ENCODE data around the gene VAMP8. TPM values are rescaled to one million over a fixed set of nuclear protein-coding genes. Genes with fewer than 3 reads are reported as not detected.

Gene VAMP8
- total RNA-seq, 1 experiment from 2014 or later, result 90.8 TPM

DNA sequence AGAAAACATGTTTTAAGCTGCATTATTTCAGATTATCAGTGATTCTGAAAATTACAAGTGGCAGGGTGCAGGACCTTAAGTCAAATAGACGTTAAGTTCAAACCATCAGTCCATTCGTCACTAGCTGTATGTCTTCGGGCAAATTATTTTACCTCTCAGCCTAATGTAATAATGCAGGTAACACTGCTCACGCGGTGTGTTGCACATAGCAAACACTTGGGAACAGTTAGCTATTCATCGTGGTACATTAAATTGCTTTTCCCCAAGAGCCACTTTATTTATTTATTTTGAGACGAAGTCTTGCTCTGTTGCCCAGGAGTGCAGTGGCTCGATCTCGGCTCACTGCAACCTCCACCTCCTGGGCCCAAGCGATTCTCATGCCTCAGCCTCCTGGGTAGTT lies 28.3 kb upstream of the VAMP8 start:
- TF ChIP-seq, protein P1, sequence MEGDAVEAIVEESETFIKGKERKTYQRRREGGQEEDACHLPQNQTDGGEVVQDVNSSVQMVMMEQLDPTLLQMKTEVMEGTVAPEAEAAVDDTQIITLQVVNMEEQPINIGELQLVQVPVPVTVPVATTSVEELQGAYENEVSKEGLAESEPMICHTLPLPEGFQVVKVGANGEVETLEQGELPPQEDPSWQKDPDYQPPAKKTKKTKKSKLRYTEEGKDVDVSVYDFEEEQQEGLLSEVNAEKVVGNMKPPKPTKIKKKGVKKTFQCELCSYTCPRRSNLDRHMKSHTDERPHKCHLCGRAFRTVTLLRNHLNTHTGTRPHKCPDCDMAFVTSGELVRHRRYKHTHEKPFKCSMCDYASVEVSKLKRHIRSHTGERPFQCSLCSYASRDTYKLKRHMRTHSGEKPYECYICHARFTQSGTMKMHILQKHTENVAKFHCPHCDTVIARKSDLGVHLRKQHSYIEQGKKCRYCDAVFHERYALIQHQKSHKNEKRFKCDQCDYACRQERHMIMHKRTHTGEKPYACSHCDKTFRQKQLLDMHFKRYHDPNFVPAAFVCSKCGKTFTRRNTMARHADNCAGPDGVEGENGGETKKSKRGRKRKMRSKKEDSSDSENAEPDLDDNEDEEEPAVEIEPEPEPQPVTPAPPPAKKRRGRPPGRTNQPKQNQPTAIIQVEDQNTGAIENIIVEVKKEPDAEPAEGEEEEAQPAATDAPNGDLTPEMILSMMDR (IDR thresholded peaks at IDR 0.05; ENCODE audit: unreplicated experiment), result no peak
- intact Hi-C loops (cut with micrococcal nuclease; ENCODE audit: unreplicated experiment), result no loop called here
- no peak overlapping the region for H3K27ac Mint-ChIP-seq (ENCODE audit: unreplicated experiment)
- H3K27me3 Mint-ChIP-seq (ENCODE audit: unreplicated experiment), result no peaks in the 10 kb centered on the region
- H3K4me3 Mint-ChIP-seq (ENCODE audit: low read depth, unreplicated experiment), result no peak overlapping the region
- CTCF ChIA-PET, result interaction anchor here (0.6 to 1.0 kb wide), 3 partner anchors 10 to 129 kb away, joined by 3 to 5 read pairs (median 4); partner anchors contain the start of gene MAT2A
- peaks cover 16% of the 10 kb centered on the region for H3K4me1 Mint-ChIP-seq (ENCODE audit: low read depth, unreplicated experiment)
- DNase-seq, result no peak
- peaks cover 78% of the 10 kb centered on the region for H3K36me3 Mint-ChIP-seq (ENCODE audit: insufficient read depth, unreplicated experiment)
- TSS peak; percentile 29 for BruUV-seq (replicated peaks)
- no peaks in the 10 kb centered on the region for H3K9me3 Mint-ChIP-seq (ENCODE audit: low read depth, unreplicated experiment)

DNA sequence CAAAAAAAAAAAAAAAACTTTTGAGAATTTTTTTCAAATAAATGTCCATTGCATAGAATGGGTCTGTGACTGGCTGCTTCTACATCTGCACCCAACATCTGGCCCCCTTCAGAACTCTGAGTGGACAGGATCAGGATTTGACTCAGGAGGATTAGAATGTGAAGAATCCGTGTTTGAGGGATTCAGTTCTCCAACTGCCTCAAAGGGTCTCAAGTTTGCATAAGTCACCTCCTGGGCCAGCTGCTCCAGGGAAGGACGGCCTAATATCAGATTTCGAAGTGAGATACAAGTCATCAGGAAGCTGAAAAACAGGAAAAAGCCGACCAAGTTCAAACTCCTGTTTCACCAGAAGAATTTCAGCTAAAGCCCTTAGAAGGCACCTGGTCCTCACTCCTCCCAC lies 27.6 kb upstream of the VAMP8 start:
- no peak overlapping the region for H3K4me3 Mint-ChIP-seq (ENCODE audit: low read depth, unreplicated experiment)
- no peaks in the 10 kb centered on the region for H3K27me3 Mint-ChIP-seq (ENCODE audit: unreplicated experiment)
- TF ChIP-seq, protein P1 (IDR thresholded peaks at IDR 0.05; ENCODE audit: unreplicated experiment), result no peak
- CTCF ChIA-PET, result interaction anchor here (1.8 kb wide), 1 partner anchor 129 kb away, joined by 9 read pairs; no protein-coding TSS in a partner anchor
- H3K27ac Mint-ChIP-seq (ENCODE audit: unreplicated experiment), result no peak overlapping the region
- no peaks in the 10 kb centered on the region for H3K9me3 Mint-ChIP-seq (ENCODE audit: low read depth, unreplicated experiment)
- peaks cover 10% of the 10 kb centered on the region for H3K4me1 Mint-ChIP-seq (ENCODE audit: low read depth, unreplicated experiment)
- H3K36me3 Mint-ChIP-seq (ENCODE audit: insufficient read depth, unreplicated experiment), result peaks cover 75% of the 10 kb centered on the region
- DNase-seq, result no peak
- no TSS peak for BruUV-seq (replicated peaks)
- intact Hi-C loops (cut with micrococcal nuclease; ENCODE audit: unreplicated experiment), result no loop called here

DNA sequence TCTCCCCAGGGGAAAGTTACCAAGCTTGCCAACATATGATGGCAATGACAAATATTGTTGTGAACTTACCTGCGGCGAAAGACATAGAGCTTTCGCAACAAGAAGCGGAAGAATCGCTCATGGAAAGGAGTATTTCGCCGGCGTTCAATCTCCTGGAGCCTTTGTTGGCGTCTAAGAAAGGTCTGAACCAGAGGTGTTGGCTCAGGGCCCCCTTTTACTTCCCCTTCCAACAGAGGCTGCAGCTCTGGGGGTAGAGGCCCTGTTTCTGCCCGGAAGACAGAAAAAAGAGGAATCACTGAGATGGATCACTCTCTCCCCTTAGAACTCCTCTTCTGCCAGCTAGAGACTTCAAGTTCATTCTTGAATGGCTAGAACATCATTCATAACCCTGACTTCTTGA lies 26.9 kb upstream of the VAMP8 start:
- TF ChIP-seq, protein P1 (IDR thresholded peaks at IDR 0.05; ENCODE audit: unreplicated experiment), result no peak
- Mint-ChIP-seq H3K4me1 (ENCODE audit: low read depth, unreplicated experiment) (peaks cover 10% of the 10 kb centered on the region), H3K27me3 (ENCODE audit: unreplicated experiment) (no peaks in the 10 kb centered on the region), H3K9me3 (ENCODE audit: low read depth, unreplicated experiment) (no peaks in the 10 kb centered on the region), H3K27ac (ENCODE audit: unreplicated experiment) (no peak overlapping the region), H3K4me3 (ENCODE audit: low read depth, unreplicated experiment) (no peak overlapping the region), H3K36me3 (ENCODE audit: insufficient read depth, unreplicated experiment) (peaks cover 68% of the 10 kb centered on the region)
- BruUV-seq (replicated peaks), result no TSS peak
- intact Hi-C loops (cut with micrococcal nuclease; ENCODE audit: unreplicated experiment), result no loop called here
- DNase-seq, result no peak
- CTCF ChIA-PET, result interaction anchor here (1.8 to 2.7 kb wide), 3 partner anchors 11 to 159 kb away, joined by 9 to 25 read pairs (median 20); partner anchors contain the start of gene MAT2A

DNA sequence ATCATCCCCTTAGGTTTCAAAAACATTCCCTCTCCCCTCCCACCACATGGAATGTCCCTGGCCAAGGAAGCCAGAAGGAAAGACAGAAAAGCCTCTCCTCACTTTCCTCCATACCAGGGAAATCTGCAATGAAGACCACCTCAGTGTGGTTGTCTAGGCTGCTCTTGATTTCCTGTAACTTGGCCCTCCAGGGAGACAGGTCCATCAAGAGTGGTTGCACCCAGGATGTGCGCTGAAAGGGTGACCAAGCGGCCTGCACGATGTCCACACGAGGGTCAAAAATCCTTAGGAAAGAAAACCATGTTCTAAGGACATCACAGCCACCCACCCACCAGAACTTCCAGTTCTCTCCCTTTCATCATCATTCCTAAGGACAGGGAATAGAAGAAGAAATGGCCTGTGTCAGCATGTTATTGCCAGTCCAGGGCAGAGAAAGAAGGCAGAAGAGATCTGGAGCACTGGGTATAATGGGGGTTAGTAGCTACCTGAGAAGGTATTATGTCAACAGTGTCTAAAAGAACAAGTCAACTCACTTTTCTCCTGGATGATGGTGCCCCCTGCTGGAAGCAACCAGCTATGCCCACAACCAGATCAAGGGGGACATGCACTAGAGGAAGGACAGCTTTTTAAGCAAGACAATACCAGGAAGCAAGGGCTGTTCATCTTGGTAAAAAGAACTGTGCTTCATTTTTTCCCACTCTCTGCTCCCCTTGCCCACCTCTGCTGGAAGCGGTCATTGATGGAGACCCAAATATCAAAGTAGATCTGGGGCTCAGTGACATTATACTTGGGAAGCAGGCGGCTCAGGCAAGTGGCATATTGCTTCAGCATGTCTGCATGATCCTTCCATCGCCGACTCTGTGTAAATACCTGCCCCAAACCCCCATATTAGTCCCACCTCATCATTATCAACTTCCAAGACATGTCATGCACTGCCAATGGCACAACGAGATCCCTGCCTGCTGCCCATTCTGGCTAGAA lies 25.4 kb upstream of the VAMP8 start:
- Mint-ChIP-seq H3K27ac (ENCODE audit: unreplicated experiment) (no peak overlapping the region), H3K27me3 (ENCODE audit: unreplicated experiment) (no peaks in the 10 kb centered on the region), H3K4me3 (ENCODE audit: low read depth, unreplicated experiment) (no peak overlapping the region), H3K9me3 (ENCODE audit: low read depth, unreplicated experiment) (no peaks in the 10 kb centered on the region), H3K36me3 (ENCODE audit: insufficient read depth, unreplicated experiment) (peaks cover 53% of the 10 kb centered on the region), H3K4me1 (ENCODE audit: low read depth, unreplicated experiment) (peaks cover 10% of the 10 kb centered on the region)
- intact Hi-C loops (cut with micrococcal nuclease; ENCODE audit: unreplicated experiment), result loop anchor here (1.0 kb wide), 2 partner anchors 131 to 161 kb away; no protein-coding TSS in a partner anchor
- DNase-seq, result peak; percentile 87
- BruUV-seq (replicated peaks), result no TSS peak
- CTCF ChIA-PET, result interaction anchor here (0.6 to 2.7 kb wide), 13 partner anchors 9 to 160 kb away, joined by 3 to 66 read pairs (median 5); partner anchors contain the start of genes GGCX, MAT2A, RNF181 and SH2D6
- TF ChIP-seq, protein P1 (IDR thresholded peaks at IDR 0.05; ENCODE audit: unreplicated experiment), result peak; percentile 77
